H9 (cell line): ENCODE measurements around the gene LMNTD2. TPM values are rescaled to one million over a fixed set of nuclear protein-coding genes. Genes with fewer than 3 reads are reported as not detected.

Experiments used
- DNase-seq: peaks from one replicate; pipeline ENCODE4 v3.0.0-alpha.2; 2017
- H2AFZ ChIP-seq: one replicate; pipeline ENCODE4 v1.6.1; 2013; ENCODE audit warnings: mild to moderate bottlenecking, low read length, control low read depth, moderate library complexity
- H2AK5ac ChIP-seq: 2 replicates; pipeline ENCODE4 v1.6.1; 2013; ENCODE audit warnings: low read length, control low read depth, mixed read lengths; ENCODE audit not compliant: insufficient read length
- H2BK120ac ChIP-seq: one replicate; pipeline ENCODE4 v1.6.1; 2013; ENCODE audit warnings: low read depth, mild to moderate bottlenecking, low read length, control low read depth, inconsistent platforms; ENCODE audit not compliant: poor library complexity, severe bottlenecking
- H2BK12ac ChIP-seq: 2 replicates; pipeline ENCODE4 v1.6.1; 2013; ENCODE audit warnings: low read length, control low read depth, mixed read lengths, low read depth; ENCODE audit not compliant: insufficient read length
- H2BK15ac ChIP-seq: 2 replicates; pipeline ENCODE4 v1.6.1; 2013; ENCODE audit warnings: low read depth, low read length, control low read depth
- H2BK20ac ChIP-seq: one replicate; pipeline ENCODE4 v1.6.1; 2013; ENCODE audit warnings: low read depth, mild to moderate bottlenecking, low read length, control low read depth, inconsistent platforms; ENCODE audit not compliant: poor library complexity, severe bottlenecking
- H2BK5ac ChIP-seq: 2 replicates; pipeline ENCODE4 v1.6.1; 2013; ENCODE audit warnings: low read length, control low read depth, mixed read lengths; ENCODE audit not compliant: insufficient read length
- H3K14ac ChIP-seq: 2 replicates; pipeline ENCODE4 v1.6.1; 2013; ENCODE audit warnings: low read length, control low read depth; ENCODE audit not compliant: insufficient read depth
- H3K18ac ChIP-seq: 2 replicates; pipeline ENCODE4 v1.6.1; 2013; ENCODE audit warnings: low read depth, mild to moderate bottlenecking, mixed read lengths, low read length, control low read depth; ENCODE audit not compliant: insufficient read length
- H3K23ac ChIP-seq: 2 replicates; pipeline ENCODE4 v1.6.1; 2013; ENCODE audit warnings: low read length, control low read depth, mixed read lengths, low read depth; ENCODE audit not compliant: insufficient read length
- H3K23me2 ChIP-seq: 2 replicates; pipeline ENCODE4 v1.6.1; 2013; ENCODE audit warnings: low read depth, mild to moderate bottlenecking, mixed read lengths, low read length, control low read depth; ENCODE audit not compliant: insufficient read length, poor library complexity, severe bottlenecking
- H3K27ac ChIP-seq: 2 replicates; pipeline ENCODE4 v1.5.1; 2013; ENCODE audit warnings: low read length, control low read depth, mixed read lengths, low read depth; ENCODE audit not compliant: insufficient read length
- H3K27me3 ChIP-seq: 2 replicates; pipeline ENCODE4 v1.6.1; 2013; ENCODE audit warnings: low read length, control low read depth, inconsistent platforms; ENCODE audit not compliant: insufficient read depth
- H3K4ac ChIP-seq: 2 replicates; pipeline ENCODE4 v1.6.1; 2013; ENCODE audit warnings: low read depth, mild to moderate bottlenecking, control low read depth, inconsistent platforms, low read length, moderate library complexity
- H3K4me1 ChIP-seq: 2 replicates; pipeline ENCODE4 v1.6.1; 2013; ENCODE audit warnings: low read length, control low read depth, inconsistent platforms; ENCODE audit not compliant: insufficient read depth
- H3K4me2 ChIP-seq: 2 replicates; pipeline ENCODE4 v1.6.1; 2013; ENCODE audit warnings: low read length, control low read depth, mixed read lengths; ENCODE audit not compliant: insufficient read length, insufficient read depth
- H3K56ac ChIP-seq: 2 replicates; pipeline ENCODE4 v1.6.1; 2013; ENCODE audit warnings: low read depth, mild to moderate bottlenecking, mixed read lengths, low read length, control low read depth; ENCODE audit not compliant: insufficient read length
- H3K79me1 ChIP-seq: 2 replicates; pipeline ENCODE4 v1.6.1; 2013; ENCODE audit warnings: low read depth, mild to moderate bottlenecking, moderate library complexity, low read length, control low read depth, inconsistent platforms; ENCODE audit not compliant: insufficient read depth, poor library complexity, severe bottlenecking
- H3K79me2 ChIP-seq: 2 replicates; pipeline ENCODE4 v1.6.1; 2013; ENCODE audit warnings: low read length, control low read depth, inconsistent platforms; ENCODE audit not compliant: insufficient read depth
- H3K9ac ChIP-seq: 2 replicates; pipeline ENCODE4 v1.6.1; 2013; ENCODE audit warnings: low read length, control low read depth, mixed read lengths; ENCODE audit not compliant: insufficient read length; ENCODE audit errors: extremely low read depth
- H3K9me3 ChIP-seq: one replicate; pipeline ENCODE4 v1.6.1; 2013; ENCODE audit warnings: low read depth, low read length, inconsistent platforms; ENCODE audit not compliant: control insufficient read depth
- H3T11ph ChIP-seq: one replicate; pipeline ENCODE4 v1.6.1; 2013; ENCODE audit warnings: mild to moderate bottlenecking, low read length, control low read depth, inconsistent platforms
- H4K20me1 ChIP-seq: one replicate; pipeline ENCODE4 v1.6.1; 2013; ENCODE audit not compliant: control insufficient read depth, insufficient read length, insufficient read depth
- H4K5ac ChIP-seq: 2 replicates; pipeline ENCODE4 v1.6.1; 2013; ENCODE audit warnings: low read depth, mild to moderate bottlenecking, mixed read lengths, low read length, control low read depth; ENCODE audit not compliant: insufficient read length
- H4K8ac ChIP-seq: replicated peaks from 2 replicates; pipeline ENCODE4 v1.6.1; 2013; ENCODE audit warnings: low read length, control low read depth, mixed read lengths, low read depth; ENCODE audit not compliant: insufficient read length
- H4K91ac ChIP-seq: 2 replicates; pipeline ENCODE4 v1.6.1; 2013; ENCODE audit warnings: low read depth, mild to moderate bottlenecking, moderate library complexity, mixed read lengths, low read length, control low read depth; ENCODE audit not compliant: insufficient read length
- H3K27ac Mint-ChIP-seq, 3 experiments: 2 replicates in 2 of 3; 3 replicates in 1 of 3; pipeline ENCODE4 v1.8.0; 2020 to 2021; ENCODE audit warnings: mixed read lengths in 3 of 3, mild to moderate bottlenecking in 1 of 3, moderate library complexity in 1 of 3
- H3K27me3 Mint-ChIP-seq: 2 replicates; pipeline ENCODE4 v1.8.0; 2021; ENCODE audit warnings: low read depth, mild to moderate bottlenecking, moderate library complexity, mixed read lengths
- H3K36me3 Mint-ChIP-seq, 3 experiments: 2 replicates in 2 of 3; 3 replicates in 1 of 3; pipeline ENCODE4 v1.8.0; 2020 to 2021; ENCODE audit warnings: low read depth in 3 of 3, mixed read lengths in 3 of 3; ENCODE audit not compliant: insufficient read depth in 1 of 3
- H3K4me1 Mint-ChIP-seq, 2 experiments: 2 replicates each; pipeline ENCODE4 v1.8.0; 2020; ENCODE audit warnings: mixed read lengths in 2 of 2
- H3K4me3 Mint-ChIP-seq, 2 experiments: 2 replicates in 1 of 2; 3 replicates in 1 of 2; pipeline ENCODE4 v1.8.0; 2020 to 2021; ENCODE audit warnings: mild to moderate bottlenecking in 2 of 2, mixed read lengths in 2 of 2, moderate library complexity in 1 of 2
- H3K9me3 Mint-ChIP-seq, 2 experiments: 2 replicates in 1 of 2; 3 replicates in 1 of 2; pipeline ENCODE4 v1.8.0; 2020; ENCODE audit warnings: mild to moderate bottlenecking in 2 of 2, mixed read lengths in 2 of 2, moderate library complexity in 1 of 2
- CTCF ChIP-seq: fragments of 200-600 bp; sonication (generic); conservative IDR thresholded peaks from 3 replicates; pipeline ENCODE4 v1.8.0; 2021; ENCODE audit warnings: antibody characterized with exemption, mild to moderate bottlenecking
- WGBS: extraction: QIAGEN DNeasy Blood & Tissue Kit; methylation state at CpG from one replicate; pipeline ENCODE4 v1.1.7; 2013; ENCODE audit warnings: missing lambda C conversion rate, low lambda C conversion rate, mixed read lengths; ENCODE audit not compliant: insufficient read length; ENCODE audit errors: extremely low coverage; 5-methylcytosine and 5-hydroxymethylcytosine counted together
- total RNA-seq: library from RNA; stranded (reverse); gene quantifications from 2 replicates; pipeline ENCODE4 v1.2.1, GENCODE V29; 2021

Gene LMNTD2
- total RNA-seq, 1 experiment from 2014 or later: 4.7 TPM

- 0 out of 5 replicates have a peak, but pooled peaks cover 0 to 2% of the 10 kb centered on the region in 2 experiments for H3K9me3 Mint-ChIP-seq
- peaks cover 0 to 3% (median 0%) of the 10 kb centered on the region in 3 experiments; a peak in 3 of 7 replicates for H3K36me3 Mint-ChIP-seq
- Histone ChIP-seq H3K4me1 (no peaks in the 10 kb centered on the region), H3K9ac (no peak overlapping the region), H4K20me1 (no peaks in the 10 kb centered on the region), H3K4me2 (peak overlapping the region; percentile 22), H2BK12ac (no peak overlapping the region), H3K14ac (no peak overlapping the region; the same call in 1 of the 2 replicates), H2BK20ac (no peak overlapping the region), H3K27ac (no peak overlapping the region), H3K18ac (no peak overlapping the region), H3K9me3 (no peaks in the 10 kb centered on the region), H4K8ac (no peak overlapping the region), H2BK5ac (no peak overlapping the region), H3K27me3 (no peaks in the 10 kb centered on the region), H3K23me2 (peaks cover 8% of the 10 kb centered on the region), H2BK120ac (no peak overlapping the region), H3T11ph (no peak overlapping the region), H3K79me1 (no peaks in the 10 kb centered on the region), H4K5ac (no peak overlapping the region), H2BK15ac (no peak overlapping the region), H2AFZ (no peak overlapping the region), H2AK5ac (no peak overlapping the region), H3K4ac (no peak overlapping the region), H4K91ac (no peak overlapping the region), H3K56ac (no peak overlapping the region), H3K23ac (no peak overlapping the region), H3K79me2 (no peaks in the 10 kb centered on the region)
- no peak for TF ChIP-seq CTCF
- H3K4me1 Mint-ChIP-seq: peaks cover 28 to 34% of the 10 kb centered on the region in 2 experiments
- WGBS: no CpG with 5 or more reads among the region's 36 CpGs
- DNase-seq: no peak
- H3K27me3 Mint-ChIP-seq: peaks cover 6% of the 10 kb centered on the region
- peak overlapping the region; percentile 69 to 77 for H3K4me3 Mint-ChIP-seq
- H3K27ac Mint-ChIP-seq: 0 out of 7 replicates have a peak overlapping the region, but pooled peaks of 1 of the 3 experiments have one; percentile 57
These were observed 8.8 kb upstream of the LMNTD2 start for GRCh38 chr11:569158-569885.
